Glutamatergic neuron (in vitro differentiated cells): Measurements from ENCODE around the gene PLCG1. TPM values are rescaled to one million over a fixed set of nuclear protein-coding genes. Genes with fewer than 3 reads are reported as not detected.

ENCODE experiments used
- DNase-seq: peaks from one replicate; pipeline ENCODE4 v3.0.0; 2022
- H3K27ac Mint-ChIP-seq: one replicate; pipeline ENCODE4 v1.8.0; 2020; ENCODE audit warnings: mild to moderate bottlenecking, mixed read lengths, inconsistent platforms; ENCODE audit not compliant: unreplicated experiment
- H3K27me3 Mint-ChIP-seq: one replicate; pipeline ENCODE4 v1.8.0; 2020; ENCODE audit warnings: mild to moderate bottlenecking, moderate library complexity, mixed read lengths, inconsistent platforms; ENCODE audit not compliant: unreplicated experiment
- H3K36me3 Mint-ChIP-seq: one replicate; pipeline ENCODE4 v1.8.0; 2020; ENCODE audit warnings: mild to moderate bottlenecking, mixed read lengths, inconsistent platforms; ENCODE audit not compliant: unreplicated experiment
- H3K4me1 Mint-ChIP-seq: one replicate; pipeline ENCODE4 v1.8.0; 2020; ENCODE audit warnings: mild to moderate bottlenecking, low read depth, mixed read lengths, inconsistent platforms; ENCODE audit not compliant: unreplicated experiment
- H3K4me3 Mint-ChIP-seq: one replicate; pipeline ENCODE4 v1.8.0; 2020; ENCODE audit warnings: mild to moderate bottlenecking, mixed read lengths, inconsistent platforms; ENCODE audit not compliant: unreplicated experiment
- H3K9me3 Mint-ChIP-seq: one replicate; pipeline ENCODE4 v1.8.0; 2020; ENCODE audit warnings: mild to moderate bottlenecking, moderate library complexity, mixed read lengths, inconsistent platforms; ENCODE audit not compliant: unreplicated experiment
- CTCF ChIP-seq: fragments of 200-600 bp; sonication (generic); IDR thresholded peaks from one replicate; pipeline ENCODE4 v1.5.0; 2021; ENCODE audit not compliant: partially characterized antibody, unreplicated experiment
- total RNA-seq: library from RNA; stranded (reverse); fragmentation: NEBNext Ultra II Directional; extraction: Animal tissue kit (Norgen Biotek cat#: 25700); gene quantifications from one replicate; pipeline ENCODE4 v1.2.1, GENCODE V29; 2021; ENCODE audit not compliant: unreplicated experiment

The PLCG1 gene
- total RNA-seq, 1 donor from 2014 or later, result 458 TPM

GRCh38 chr20:41183391-41183790, 46.0 kb downstream of the PLCG1 start:
- Mint-ChIP-seq H3K27me3 (peaks cover 5% of the 10 kb centered on the region), H3K27ac (no peak overlapping the region), H3K4me3 (no peak overlapping the region), H3K4me1 (peaks cover 3% of the 10 kb centered on the region), H3K36me3 (peaks cover 12% of the 10 kb centered on the region), H3K9me3 (peaks cover 11% of the 10 kb centered on the region)
- TF ChIP-seq CTCF, result no peak
- no peak for DNase-seq

- no peak for DNase-seq
- H3K4me3 Mint-ChIP-seq, result no peak overlapping the region
- no peak overlapping the region for H3K27ac Mint-ChIP-seq
- H3K27me3 Mint-ChIP-seq, result peaks cover 5% of the 10 kb centered on the region
- H3K9me3 Mint-ChIP-seq, result peaks cover 10% of the 10 kb centered on the region
- no peak for TF ChIP-seq CTCF
- peaks cover 16% of the 10 kb centered on the region for H3K36me3 Mint-ChIP-seq
- H3K4me1 Mint-ChIP-seq, result peaks cover under 1% of the 10 kb centered on the region
Observed at GRCh38 chr20:41183831-41184230, 46.5 kb downstream of the PLCG1 start.

GRCh38 chr20:41185013-41185757, 47.8 kb downstream of the PLCG1 start:
- H3K9me3 Mint-ChIP-seq, result peaks cover 12% of the 10 kb centered on the region
- peaks cover 5% of the 10 kb centered on the region for H3K27me3 Mint-ChIP-seq
- H3K36me3 Mint-ChIP-seq, result peaks cover 23% of the 10 kb centered on the region
- H3K4me1 Mint-ChIP-seq, result no peaks in the 10 kb centered on the region
- no peak overlapping the region for H3K27ac Mint-ChIP-seq
- TF ChIP-seq CTCF, result no peak
- no peak overlapping the region for H3K4me3 Mint-ChIP-seq
- no peak for DNase-seq

- no peak overlapping the region for H3K27ac Mint-ChIP-seq
- peaks cover 13% of the 10 kb centered on the region for H3K9me3 Mint-ChIP-seq
- TF ChIP-seq CTCF, result no peak
- no peak overlapping the region for H3K4me3 Mint-ChIP-seq
- no peak for DNase-seq
- H3K27me3 Mint-ChIP-seq, result no peaks in the 10 kb centered on the region
- peaks cover 40% of the 10 kb centered on the region for H3K36me3 Mint-ChIP-seq
- no peaks in the 10 kb centered on the region for H3K4me1 Mint-ChIP-seq
Observed at GRCh38 chr20:41187668-41188067, 50.3 kb downstream of the PLCG1 start.
